GM21515 (cell line): Measurements from ENCODE around the gene PRKAG2.
A peak's percentile ranks its signal among the peaks of the same experiment; 100 is the strongest.

Experiments
- ATAC-seq: cut with Tn5 transposase; IDR thresholded peaks from one replicate; pipeline ENCODE4 v1.9.1; 2021; ENCODE audit not compliant: unreplicated experiment

PRKAG2 gene

DNA sequence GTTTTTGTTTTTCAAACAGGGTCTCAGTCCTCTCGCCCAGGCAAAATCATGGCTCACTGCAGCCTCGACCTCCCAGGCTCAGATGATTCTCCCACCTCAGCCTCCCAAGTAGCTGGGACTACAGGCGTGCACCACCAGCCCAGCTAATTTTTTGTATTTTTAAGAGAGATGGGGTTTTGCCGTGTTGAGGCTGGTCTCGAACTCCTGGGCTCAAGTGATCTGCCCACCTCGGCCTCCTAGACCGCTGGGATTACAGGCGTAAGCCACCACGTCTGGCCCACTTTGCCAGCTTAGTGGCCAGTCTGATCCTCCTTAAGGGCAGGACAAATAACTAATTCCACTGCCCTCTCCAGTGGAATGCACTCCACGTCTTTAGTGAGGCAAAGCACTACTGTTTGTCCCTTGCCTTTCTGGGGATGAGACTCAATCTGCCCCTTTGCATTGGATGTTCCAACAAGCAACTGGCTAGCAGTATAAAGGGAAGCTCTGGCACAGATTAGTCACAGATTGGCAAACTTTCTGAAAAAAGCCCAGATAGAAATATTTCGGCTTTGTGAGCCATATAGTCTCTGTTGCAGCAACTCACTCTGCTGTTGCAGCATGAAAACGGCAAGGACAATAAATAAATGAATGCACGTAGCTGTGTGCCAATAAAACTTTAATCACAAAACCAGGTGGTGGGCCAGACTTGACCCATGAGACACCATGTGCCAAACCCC lies 213.4 kb downstream of the PRKAG2 start:
- no peak for ATAC-seq

GRCh38 chr7:151662251-151662826 lies 214.6 kb downstream of the PRKAG2 start:
- no peak for ATAC-seq

GRCh38 chr7:151661587-151661986 lies 215.3 kb downstream of the PRKAG2 start:
- ATAC-seq, result no peak

- no peak for ATAC-seq
Measured at GRCh38 chr7:151660141-151660540, 216.8 kb downstream of the PRKAG2 start.

DNA sequence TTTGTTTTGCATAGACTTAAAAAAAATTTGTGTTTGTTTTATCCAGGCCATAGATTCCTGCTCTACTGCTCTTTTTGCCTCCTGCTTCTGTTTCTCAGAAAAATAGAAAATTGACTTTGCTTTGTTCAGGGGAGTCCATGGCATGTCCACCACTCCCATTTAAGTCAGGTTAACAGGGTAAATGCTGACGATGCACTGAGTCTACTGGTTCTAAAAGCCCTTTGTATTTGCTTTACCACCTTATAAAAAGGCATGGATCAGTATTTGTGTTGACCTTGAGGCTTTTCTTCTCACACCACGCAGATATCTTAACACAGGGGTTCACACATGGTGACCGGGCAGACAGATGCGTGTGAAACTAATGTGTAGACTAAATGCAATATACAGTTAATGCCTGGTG lies 217.7 kb downstream of the PRKAG2 start:
- no peak for ATAC-seq

GRCh38 chr7:151658778-151659177 lies 218.1 kb downstream of the PRKAG2 start:
- ATAC-seq, result no peak

GRCh38 chr7:151657173-151657572 lies 219.7 kb downstream of the PRKAG2 start:
- ATAC-seq, result no peak

DNA sequence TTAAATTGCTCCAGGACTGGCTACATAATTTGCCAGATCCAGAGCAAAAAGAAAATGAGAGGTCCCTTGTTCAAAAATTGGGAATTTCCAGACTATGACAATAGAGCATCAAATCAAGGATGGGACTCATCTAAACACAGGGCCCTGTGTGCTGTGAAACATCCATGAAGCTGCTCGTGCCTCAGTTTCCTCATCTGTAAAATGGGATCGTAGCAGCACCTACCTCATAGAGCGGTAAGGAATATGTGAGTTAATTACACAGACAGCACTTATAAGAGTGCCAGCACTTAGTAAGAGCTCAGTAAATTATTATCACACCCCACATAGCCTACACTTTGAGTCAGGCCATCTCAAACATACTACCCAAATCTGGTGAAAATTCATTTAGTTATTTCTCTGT lies 221.4 kb downstream of the PRKAG2 start:
- no peak for ATAC-seq

DNA sequence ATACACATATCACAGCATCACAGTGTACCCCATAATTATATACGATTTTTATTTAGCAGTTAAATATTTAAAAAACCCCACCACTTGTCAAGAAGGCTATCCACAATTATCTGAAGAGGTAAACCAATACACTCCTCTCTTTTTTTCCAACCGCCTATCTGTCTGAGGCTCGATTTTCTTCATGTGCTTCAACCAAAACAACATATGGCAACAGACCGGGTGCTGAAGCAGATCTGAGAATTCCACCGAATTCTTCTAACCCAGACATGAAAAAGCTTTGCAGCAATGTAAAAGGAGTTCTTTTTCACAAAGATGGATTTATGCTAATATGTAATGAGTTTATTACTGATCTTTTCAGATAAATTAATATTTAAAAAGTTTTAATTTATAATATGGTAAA lies 224.8 kb downstream of the PRKAG2 start:
- ATAC-seq, result no peak

DNA sequence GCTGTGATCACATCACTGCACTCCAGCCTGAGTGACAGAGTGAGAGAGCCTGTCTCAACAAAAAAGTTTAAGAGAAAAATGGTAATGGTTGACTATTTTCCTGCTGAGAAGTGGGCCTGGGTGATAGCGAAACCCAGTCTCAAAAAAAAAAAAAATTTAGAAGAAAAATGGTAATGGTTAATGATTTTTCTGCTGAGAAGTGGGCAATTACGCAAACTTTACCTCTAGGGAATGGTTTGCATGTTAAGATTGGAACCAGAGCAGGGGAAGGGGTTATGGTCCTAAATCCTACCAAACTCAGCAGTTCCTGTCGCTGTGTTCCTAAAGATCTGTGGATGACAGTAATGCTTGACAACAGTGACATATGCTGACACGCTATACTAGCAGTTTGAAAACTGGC lies 226.8 kb downstream of the PRKAG2 start:
- no peak for ATAC-seq

GRCh38 chr7:151648429-151648828 lies 228.5 kb downstream of the PRKAG2 start:
- no peak for ATAC-seq

GRCh38 chr7:151647874-151648273 lies 229.0 kb downstream of the PRKAG2 start:
- no peak for ATAC-seq

DNA sequence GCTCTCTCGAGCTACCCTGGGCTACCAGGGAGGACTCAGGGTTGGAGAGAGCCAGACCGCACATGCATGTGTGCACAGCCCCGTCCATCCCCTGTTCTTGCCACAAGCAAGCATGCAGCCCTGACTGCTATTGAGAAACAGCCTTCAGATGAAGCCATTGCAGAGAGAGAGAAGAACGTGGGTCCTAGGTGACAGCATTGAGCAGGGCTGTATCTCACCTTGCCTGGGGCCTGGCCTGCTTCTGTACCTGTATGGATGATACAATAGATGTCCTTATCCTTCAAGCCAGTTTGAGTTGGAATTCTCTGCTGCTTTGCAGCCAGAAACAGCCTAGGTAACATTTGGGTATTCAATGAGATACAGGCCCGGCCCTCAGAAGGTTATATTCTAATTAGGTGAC lies 229.9 kb downstream of the PRKAG2 start:
- no peak for ATAC-seq

- no peak for ATAC-seq
Measured at GRCh38 chr7:151645311-151645710, 231.6 kb downstream of the PRKAG2 start.

- ATAC-seq, result no peak
Measured at GRCh38 chr7:151644554-151644953, 232.4 kb downstream of the PRKAG2 start.

DNA sequence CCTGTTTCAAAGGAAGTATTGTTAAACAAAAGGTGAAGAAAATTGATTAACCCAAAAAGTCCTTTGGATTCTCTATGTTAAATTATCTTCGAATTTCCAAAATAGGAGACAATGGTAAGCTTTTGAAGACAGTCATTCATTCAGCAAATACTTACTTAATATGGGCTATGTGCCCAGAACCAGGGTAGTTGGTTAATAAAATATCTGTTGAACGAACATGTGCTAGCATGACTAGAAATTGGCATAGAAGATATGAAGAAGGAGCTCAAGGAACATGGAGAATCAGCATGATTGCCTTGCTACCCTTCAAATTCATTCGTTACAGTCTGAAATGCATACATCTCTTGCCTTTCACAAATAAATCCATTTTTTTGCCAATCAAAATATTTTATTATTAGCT lies 234.2 kb downstream of the PRKAG2 start:
- no peak for ATAC-seq

- no peak for ATAC-seq
Measured at GRCh38 chr7:151641587-151641986, 235.3 kb downstream of the PRKAG2 start.

- no peak for ATAC-seq
Measured at GRCh38 chr7:151637781-151638261, 239.1 kb downstream of the PRKAG2 start.

GRCh38 chr7:151634643-151635042 lies 242.3 kb downstream of the PRKAG2 start:
- no peak for ATAC-seq

GRCh38 chr7:151633516-151633812 lies 243.5 kb downstream of the PRKAG2 start:
- ATAC-seq, result no peak

DNA sequence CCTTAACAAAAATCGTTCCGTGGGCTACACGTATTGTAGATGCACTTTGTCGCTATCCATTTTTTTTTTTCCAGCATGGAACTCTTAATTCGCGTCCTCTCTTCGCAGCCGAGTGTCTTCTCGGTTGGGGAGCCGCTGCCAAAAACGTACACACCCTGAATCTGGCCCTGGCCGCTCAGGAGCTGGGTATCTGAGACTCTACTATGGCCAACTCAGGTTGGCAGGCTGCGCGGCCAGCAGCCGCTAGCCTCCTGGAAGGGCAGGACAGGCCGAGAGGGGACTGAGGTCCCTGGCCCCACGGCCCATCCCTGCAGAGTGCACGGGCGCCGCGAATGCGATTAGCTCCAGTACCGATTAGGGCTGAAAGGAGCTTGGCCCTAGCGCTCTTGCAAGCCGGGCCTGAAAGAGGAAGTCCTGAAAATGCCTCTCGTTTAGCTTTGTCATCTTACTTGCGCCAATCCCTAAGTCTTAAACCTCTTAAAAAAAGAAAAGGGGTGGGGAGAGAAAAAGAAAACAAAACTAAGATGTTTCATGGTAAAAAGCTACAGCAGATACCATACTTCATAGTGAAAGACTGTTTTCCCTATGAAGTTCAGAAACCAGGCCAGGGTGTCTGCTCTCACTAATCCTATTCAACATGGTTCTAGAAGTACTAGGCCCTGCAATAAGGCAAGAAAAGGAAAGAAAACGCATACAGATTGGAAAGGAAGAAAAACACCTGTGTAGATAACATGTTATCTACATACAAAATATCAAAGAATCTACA lies 244.0 kb downstream of the PRKAG2 start:
- peak; percentile 61 for ATAC-seq
